ENCODE results near the gene VEPH1.

DNA sequence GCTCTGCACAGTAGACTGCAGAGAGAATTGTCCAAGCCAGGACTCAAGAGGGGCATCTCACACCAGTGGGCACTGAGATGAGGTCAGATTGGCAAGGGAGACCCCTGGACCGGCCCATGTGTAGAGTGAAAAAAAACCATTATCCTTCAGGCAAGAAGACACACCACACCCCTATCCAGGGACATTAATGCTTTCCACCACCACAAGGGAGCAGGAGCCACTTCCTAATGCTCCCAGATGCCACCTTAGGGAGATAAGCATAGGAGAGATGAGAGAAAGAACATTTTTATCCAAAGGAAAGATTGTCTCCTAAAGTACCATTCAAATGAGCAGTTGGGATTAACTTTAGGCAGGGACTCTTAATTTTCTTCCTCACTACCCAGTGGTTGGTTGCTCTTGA lies 176.2 kb downstream of the VEPH1 start:
- no peak for TF ChIP-seq EZH2 (IDR thresholded peaks at IDR 0.05; ENCODE audit: insufficient read depth, poor library complexity, severe bottlenecking)
- TF ChIP-seq EZH2phosphoT487 (IDR thresholded peaks at IDR 0.05; ENCODE audit: insufficient read depth, low read depth): no peak

Data from GM23248 (cell line).